Activated B cell treated with CpG ODN at 0.5 μM for 24 hours (primary cell): ENCODE measurements around the gene CHCHD3. TPM values are rescaled to one million over a fixed set of nuclear protein-coding genes. Genes with fewer than 3 reads are reported as not detected.

Source experiments
- ATAC-seq: fragments of 200-7000 bp; cut with Tn5 transposase; one replicate; pipeline ENCODE4 v1.10.0; 2021; ENCODE audit warnings: low read depth, mild to moderate bottlenecking, moderate library complexity
- CTCF ChIA-PET: fragments of 350-600 bp; sonication (Branson Sonifier 250); formaldehyde crosslinking; loops from one replicate; lab custom pipeline; 2021; ENCODE audit warnings: antibody characterized with exemption; lab: Charles Lee
- POLR2A ChIA-PET: fragments of 350-600 bp; sonication (Branson Sonifier 250); formaldehyde crosslinking; loops from one replicate; lab custom pipeline; 2021; ENCODE audit warnings: antibody characterized with exemption; lab: Charles Lee
- DNase-seq: peaks from one replicate; pipeline ENCODE4 v3.0.0; 2022
- H3K27ac Mint-ChIP-seq: one replicate; pipeline ENCODE4 v1.8.0; 2020; ENCODE audit warnings: mixed read lengths
- H3K27me3 Mint-ChIP-seq: one replicate; pipeline ENCODE4 v1.8.0; 2021; ENCODE audit warnings: mixed read lengths
- H3K36me3 Mint-ChIP-seq: one replicate; pipeline ENCODE4 v1.8.0; 2021; ENCODE audit warnings: low read depth, mixed read lengths
- H3K4me1 Mint-ChIP-seq: one replicate; pipeline ENCODE4 v1.8.0; 2021; ENCODE audit warnings: mixed read lengths
- H3K4me3 Mint-ChIP-seq: one replicate; pipeline ENCODE4 v1.8.0; 2020; ENCODE audit warnings: mild to moderate bottlenecking, mixed read lengths
- H3K9me3 Mint-ChIP-seq: one replicate; pipeline ENCODE4 v1.8.0; 2020; ENCODE audit warnings: mixed read lengths
- intact Hi-C: fragments of 100-400 bp; cut with micrococcal nuclease; formaldehyde crosslinking; loops from one replicate; pipeline ENCODE4 v1.15.1; 2024
- total RNA-seq: library from RNA; stranded (reverse); gene quantifications from 2 replicates; pipeline ENCODE4 v1.2.3, GENCODE V29; 2022
- TF ChIP-seq, protein P1 (sequence below): fragments of 200-600 bp; IDR thresholded peaks from one replicate; pipeline ENCODE4 v1.8.0; 2022; ENCODE audit warnings: antibody characterized with exemption, mild to moderate bottlenecking

CHCHD3 gene
- total RNA-seq, 1 donor from 2014 or later: 53.6 TPM

GRCh38 chr7:133015888-133016287, 66.0 kb downstream of the CHCHD3 start:
- POLR2A ChIA-PET: no interaction called here
- no peak overlapping the region for H3K27ac Mint-ChIP-seq
- H3K27me3 Mint-ChIP-seq: no peaks in the 10 kb centered on the region
- no peak overlapping the region for H3K4me3 Mint-ChIP-seq
- peaks cover 3% of the 10 kb centered on the region for H3K9me3 Mint-ChIP-seq
- DNase-seq (no peak), ATAC-seq (no peak)
- H3K36me3 Mint-ChIP-seq: peaks cover 21% of the 10 kb centered on the region
- intact Hi-C loops: no loop called here
- CTCF ChIA-PET: no interaction called here
- H3K4me1 Mint-ChIP-seq: peaks cover 3% of the 10 kb centered on the region
- TF ChIP-seq, protein P1, sequence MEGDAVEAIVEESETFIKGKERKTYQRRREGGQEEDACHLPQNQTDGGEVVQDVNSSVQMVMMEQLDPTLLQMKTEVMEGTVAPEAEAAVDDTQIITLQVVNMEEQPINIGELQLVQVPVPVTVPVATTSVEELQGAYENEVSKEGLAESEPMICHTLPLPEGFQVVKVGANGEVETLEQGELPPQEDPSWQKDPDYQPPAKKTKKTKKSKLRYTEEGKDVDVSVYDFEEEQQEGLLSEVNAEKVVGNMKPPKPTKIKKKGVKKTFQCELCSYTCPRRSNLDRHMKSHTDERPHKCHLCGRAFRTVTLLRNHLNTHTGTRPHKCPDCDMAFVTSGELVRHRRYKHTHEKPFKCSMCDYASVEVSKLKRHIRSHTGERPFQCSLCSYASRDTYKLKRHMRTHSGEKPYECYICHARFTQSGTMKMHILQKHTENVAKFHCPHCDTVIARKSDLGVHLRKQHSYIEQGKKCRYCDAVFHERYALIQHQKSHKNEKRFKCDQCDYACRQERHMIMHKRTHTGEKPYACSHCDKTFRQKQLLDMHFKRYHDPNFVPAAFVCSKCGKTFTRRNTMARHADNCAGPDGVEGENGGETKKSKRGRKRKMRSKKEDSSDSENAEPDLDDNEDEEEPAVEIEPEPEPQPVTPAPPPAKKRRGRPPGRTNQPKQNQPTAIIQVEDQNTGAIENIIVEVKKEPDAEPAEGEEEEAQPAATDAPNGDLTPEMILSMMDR: no peak

DNA sequence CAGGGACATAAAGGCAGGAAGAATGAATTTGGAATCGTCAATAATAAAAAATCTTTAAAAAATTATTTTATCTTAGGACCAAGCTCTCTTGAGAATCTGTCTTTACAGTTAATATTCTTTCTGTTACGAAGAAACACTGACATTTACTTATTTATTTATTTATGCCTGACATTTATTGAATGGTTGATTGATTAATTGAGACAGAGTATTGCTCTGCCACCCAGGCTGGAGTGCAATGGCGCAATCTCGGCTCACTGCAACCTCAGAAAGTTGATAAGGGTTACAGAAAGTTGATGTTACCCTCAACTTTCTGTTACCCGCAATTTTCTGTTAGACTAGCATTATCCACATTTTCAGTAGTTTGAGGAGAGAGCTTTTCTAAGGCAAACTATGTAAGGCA, 70.1 kb downstream of the CHCHD3 start:
- ChIA-PET CTCF (no interaction called here), POLR2A (no interaction called here)
- Mint-ChIP-seq H3K4me1 (peaks cover 3% of the 10 kb centered on the region), H3K27ac (no peak overlapping the region), H3K36me3 (peaks cover 26% of the 10 kb centered on the region), H3K27me3 (no peaks in the 10 kb centered on the region), H3K4me3 (no peak overlapping the region), H3K9me3 (peaks cover 7% of the 10 kb centered on the region)
- intact Hi-C loops: no loop called here
- TF ChIP-seq, protein P1: no peak
- DNase-seq (no peak), ATAC-seq (no peak)

DNA sequence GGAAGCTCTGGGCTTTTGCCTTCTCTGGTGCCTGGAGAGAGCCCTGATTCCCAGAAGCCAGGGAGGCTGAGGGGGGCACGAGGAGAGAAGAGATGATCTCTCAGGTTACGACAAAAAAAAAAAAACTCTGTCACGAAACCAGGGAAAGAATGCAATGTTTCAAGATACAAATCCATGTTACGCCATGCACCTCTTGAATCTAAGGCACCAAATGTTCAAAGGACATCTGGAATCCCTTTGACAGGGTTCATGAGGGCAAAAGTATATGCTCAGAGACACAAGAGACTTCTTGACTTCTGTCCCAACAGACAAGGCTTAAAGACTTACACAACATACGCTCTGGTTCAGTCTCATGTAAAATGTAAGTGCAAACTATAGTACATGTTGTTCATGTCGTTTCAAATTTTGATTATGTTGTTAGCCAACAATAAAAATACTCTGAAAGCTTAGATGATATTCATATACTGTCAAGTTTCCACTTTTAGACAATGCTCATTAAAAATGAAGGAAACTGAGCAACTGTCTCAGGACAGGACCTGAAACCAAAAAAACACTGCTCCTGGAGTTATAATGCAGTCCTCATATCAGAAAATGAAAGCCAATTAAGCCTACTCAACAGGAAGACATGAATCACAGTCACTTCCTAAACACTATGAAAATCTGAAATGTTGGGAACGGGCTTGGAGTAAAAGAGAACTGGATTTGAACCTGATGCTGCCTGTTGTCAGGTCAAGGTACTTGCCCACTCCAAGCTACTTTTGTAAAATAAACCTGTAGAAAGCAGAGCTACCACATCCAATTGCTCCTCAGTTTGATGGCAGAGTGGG, 72.3 kb downstream of the CHCHD3 start:
- Mint-ChIP-seq H3K27me3 (no peaks in the 10 kb centered on the region), H3K4me3 (no peak overlapping the region), H3K27ac (no peak overlapping the region), H3K4me1 (no peaks in the 10 kb centered on the region), H3K9me3 (peaks cover 5% of the 10 kb centered on the region), H3K36me3 (peaks cover 27% of the 10 kb centered on the region)
- ChIA-PET CTCF (no interaction called here), POLR2A (no interaction called here)
- no peak for ATAC-seq
- TF ChIP-seq, protein P1: no peak
- DNase-seq: no peak
- intact Hi-C loops: no loop called here

- TF ChIP-seq, protein P1: no peak
- Mint-ChIP-seq H3K4me3 (no peak overlapping the region), H3K36me3 (peaks cover 30% of the 10 kb centered on the region), H3K4me1 (peaks cover 2% of the 10 kb centered on the region), H3K27me3 (no peaks in the 10 kb centered on the region), H3K27ac (no peak overlapping the region), H3K9me3 (peaks cover 8% of the 10 kb centered on the region)
- DNase-seq: no peak
- no peak for ATAC-seq
- intact Hi-C loops: no loop called here
- ChIA-PET CTCF (no interaction called here), POLR2A (no interaction called here)
Measured at GRCh38 chr7:133007961-133008360, 73.9 kb downstream of the CHCHD3 start.

- Mint-ChIP-seq H3K36me3 (peaks cover 24% of the 10 kb centered on the region), H3K27ac (no peak overlapping the region), H3K4me1 (peaks cover 4% of the 10 kb centered on the region), H3K9me3 (peaks cover 8% of the 10 kb centered on the region), H3K4me3 (no peak overlapping the region), H3K27me3 (no peaks in the 10 kb centered on the region)
- no peak for DNase-seq
- ATAC-seq: no peak
- intact Hi-C loops: no loop called here
- POLR2A ChIA-PET: no interaction called here
- CTCF ChIA-PET: interaction anchor here (0.7 kb wide), 1 partner anchor 283 kb away, joined by 3 read pairs; no protein-coding TSS in a partner anchor
- TF ChIP-seq, protein P1: no peak
Measured at GRCh38 chr7:133003052-133003910, 78.6 kb downstream of the CHCHD3 start.
